Mesothelial cell of epicardium (in vitro differentiated cells): Measurements from ENCODE around the gene ZNF740. TPM values are rescaled to one million over a fixed set of nuclear protein-coding genes. Genes with fewer than 3 reads are reported as not detected.
"Not testable (repeated sequence)": the region's sequence is repeated elsewhere in the genome, so short reads cannot be mapped to it uniquely, and the experiment has no call there.

Experiments used
- DNase-seq, 2 experiments: peaks; one replicate each; pipeline ENCODE4 v3.0.0; 2021; ENCODE audit warnings: low spot score in 2 of 2; ENCODE audit not compliant: unreplicated experiment in 2 of 2
- H3K27ac Mint-ChIP-seq: 2 replicates; pipeline ENCODE4 v1.8.0; 2021; ENCODE audit warnings: mixed read lengths
- H3K27me3 Mint-ChIP-seq: 2 replicates; pipeline ENCODE4 v1.8.0; 2021; ENCODE audit warnings: low read depth, mixed read lengths
- H3K36me3 Mint-ChIP-seq: 2 replicates; pipeline ENCODE4 v1.8.0; 2021; ENCODE audit warnings: mixed read lengths
- H3K4me1 Mint-ChIP-seq: 2 replicates; pipeline ENCODE4 v1.8.0; 2021; ENCODE audit warnings: mixed read lengths
- H3K4me3 Mint-ChIP-seq: 2 replicates; pipeline ENCODE4 v1.8.0; 2021; ENCODE audit warnings: mild to moderate bottlenecking, moderate library complexity, mixed read lengths
- H3K9me3 Mint-ChIP-seq: 2 replicates; pipeline ENCODE4 v1.8.0; 2021; ENCODE audit warnings: mixed read lengths
- CTCF ChIP-seq: fragments of 200-600 bp; sonication (generic); IDR thresholded peaks from one replicate; pipeline ENCODE4 v1.5.0; 2021; ENCODE audit warnings: antibody characterized with exemption; ENCODE audit not compliant: unreplicated experiment
- total RNA-seq: library from RNA; stranded (reverse); gene quantifications from 3 replicates; pipeline ENCODE4 v1.2.1, GENCODE V29; 2021

ZNF740 gene
- total RNA-seq, 1 donor from 2014 or later, result 97.5 TPM

GRCh38 chr12:53174881-53175491, 5.5 kb upstream of the ZNF740 start:
- no peaks in the 10 kb centered on the region for H3K27me3 Mint-ChIP-seq
- peaks cover 3% of the 10 kb centered on the region for H3K36me3 Mint-ChIP-seq
- no peaks in the 10 kb centered on the region for H3K9me3 Mint-ChIP-seq
- H3K27ac Mint-ChIP-seq, result peak overlapping the region; percentile 74
- no peak for DNase-seq
- peaks cover 57% of the 10 kb centered on the region for H3K4me1 Mint-ChIP-seq
- no peak overlapping the region for H3K4me3 Mint-ChIP-seq
- no peak for TF ChIP-seq CTCF

GRCh38 chr12:53176750-53177149, 3.8 kb upstream of the ZNF740 start:
- Mint-ChIP-seq H3K4me1 (peaks cover 53% of the 10 kb centered on the region), H3K4me3 (no peak overlapping the region), H3K9me3 (no peaks in the 10 kb centered on the region), H3K27me3 (no peaks in the 10 kb centered on the region), H3K27ac (no peak overlapping the region), H3K36me3 (peaks cover 1% of the 10 kb centered on the region)
- no peak for TF ChIP-seq CTCF
- DNase-seq, result no peak

- H3K4me1 Mint-ChIP-seq, result peaks cover 53% of the 10 kb centered on the region
- H3K36me3 Mint-ChIP-seq, H3K4me3 Mint-ChIP-seq, H3K27me3 Mint-ChIP-seq, DNase-seq, H3K9me3 Mint-ChIP-seq: not testable (repeated sequence)
- H3K27ac Mint-ChIP-seq, result peak overlapping the region; percentile 71
Observed at GRCh38 chr12:53177447-53177846, 3.1 kb upstream of the ZNF740 start.

GRCh38 chr12:53178803-53179202, 1.7 kb upstream of the ZNF740 start:
- H3K9me3 Mint-ChIP-seq, H3K4me3 Mint-ChIP-seq, DNase-seq, H3K27me3 Mint-ChIP-seq: not testable (repeated sequence)
- Mint-ChIP-seq H3K4me1 (peaks cover 56% of the 10 kb centered on the region), H3K27ac (peak overlapping the region; percentile 96), H3K36me3 (peaks cover 11% of the 10 kb centered on the region)

GRCh38 chr12:53179687-53180219, 769 bp upstream of the ZNF740 start:
- H3K4me3 Mint-ChIP-seq, result peak overlapping the region; percentile 81
- H3K9me3 Mint-ChIP-seq, result no peaks in the 10 kb centered on the region
- peaks cover 15% of the 10 kb centered on the region for H3K36me3 Mint-ChIP-seq
- no peaks in the 10 kb centered on the region for H3K27me3 Mint-ChIP-seq
- H3K4me1 Mint-ChIP-seq, result peaks cover 62% of the 10 kb centered on the region
- H3K27ac Mint-ChIP-seq, result peak overlapping the region; percentile 96
- no peak for TF ChIP-seq CTCF
- no peak for DNase-seq

- DNase-seq, result peak in 1 of 2 experiments; percentile 80
Observed at GRCh38 chr12:53180931-53181645, 566 bp downstream of the ZNF740 start.

More at GRCh38 chr12:53180931-53181645, 566 bp downstream of the ZNF740 start:
- Mint-ChIP-seq H3K4me3 (peak overlapping the region; percentile 82), H3K36me3 (peaks cover 24% of the 10 kb centered on the region), H3K27me3 (no peaks in the 10 kb centered on the region), H3K9me3 (no peaks in the 10 kb centered on the region), H3K4me1 (peaks cover 57% of the 10 kb centered on the region), H3K27ac (peak overlapping the region; percentile 88)
- no peak for TF ChIP-seq CTCF
